Caki2 (cell line): ENCODE measurements around the gene IGF1. TPM values are rescaled to one million over a fixed set of nuclear protein-coding genes. Genes with fewer than 3 reads are reported as not detected.
A peak's percentile ranks its signal among the peaks of the same experiment; 100 is the strongest.

Source experiments
- DNase-seq: peaks from one replicate; pipeline ENCODE4 v3.0.0-alpha.2; 2015; ENCODE audit warnings: low read depth
- in situ Hi-C: cut with HindIII; loops from 2 replicates; pipeline ENCODE4 v1.10.0; 2016; ENCODE audit warnings: low sequenced_read_pairs, low pct_unique_long_range_greater_than_20kb, mixed read lengths
- total RNA-seq: library from RNA; depleted of rRNA; stranded (reverse); fragments of >200 nt; shearing (Covaris generic); gene quantifications from 2 replicates; pipeline ENCODE4 v1.2.3, GENCODE V29; 2014; ENCODE audit warnings: low replicate concordance

The IGF1 gene
- total RNA-seq, 1 experiment from 2014 or later = not detected

DNA sequence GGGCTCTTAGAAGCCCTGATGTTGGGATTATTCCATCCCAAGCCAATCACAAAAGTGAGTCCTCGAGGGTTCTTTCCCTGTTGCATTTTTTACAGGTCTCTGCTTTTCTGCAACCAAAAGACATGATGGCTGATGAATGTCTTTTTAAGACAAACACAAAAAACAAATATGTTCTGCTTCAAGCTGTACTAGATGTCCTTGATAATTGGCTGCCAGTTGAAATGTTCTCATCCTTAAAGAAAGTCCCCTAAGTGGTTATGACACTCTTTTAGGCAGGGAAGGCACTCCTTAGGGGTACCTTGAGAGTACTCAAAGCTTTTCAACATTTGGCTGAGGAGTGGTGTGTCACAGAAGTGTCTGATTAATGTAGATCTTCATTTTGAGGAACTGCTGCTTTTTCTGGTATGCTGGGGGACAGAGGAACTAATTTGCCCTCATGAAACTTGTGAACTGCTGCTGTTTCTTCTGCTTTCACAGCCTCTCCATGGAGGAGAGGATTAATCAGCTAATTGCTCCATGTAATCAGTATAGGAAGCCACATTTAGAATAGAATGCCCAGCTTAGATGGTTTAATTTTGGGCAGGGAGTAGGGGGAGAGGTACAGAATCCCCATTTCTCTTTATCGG lies 22.8 kb upstream of the IGF1 start:
- no peak for DNase-seq
- in situ Hi-C loops = no loop called here

DNA sequence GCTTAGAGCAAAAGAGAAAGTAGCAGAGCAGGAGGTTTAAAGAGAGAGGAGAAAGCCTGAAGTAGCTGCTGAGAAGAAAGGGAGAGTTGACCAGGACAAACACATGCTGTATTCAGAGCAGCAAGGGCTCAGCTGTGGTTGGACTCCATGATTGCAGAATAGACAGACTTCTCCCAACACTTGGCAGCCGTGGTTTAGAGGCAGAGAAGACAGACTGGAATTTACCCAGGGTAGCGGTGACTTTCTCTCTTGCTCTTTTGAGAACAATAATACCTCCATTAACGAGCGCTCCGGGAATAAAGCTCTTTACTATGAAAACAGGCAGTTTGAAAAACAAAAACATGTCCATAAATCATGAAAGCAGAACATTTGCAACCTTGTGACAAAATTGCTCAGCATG lies 21.4 kb upstream of the IGF1 start:
- in situ Hi-C loops = no loop called here
- no peak for DNase-seq

DNA sequence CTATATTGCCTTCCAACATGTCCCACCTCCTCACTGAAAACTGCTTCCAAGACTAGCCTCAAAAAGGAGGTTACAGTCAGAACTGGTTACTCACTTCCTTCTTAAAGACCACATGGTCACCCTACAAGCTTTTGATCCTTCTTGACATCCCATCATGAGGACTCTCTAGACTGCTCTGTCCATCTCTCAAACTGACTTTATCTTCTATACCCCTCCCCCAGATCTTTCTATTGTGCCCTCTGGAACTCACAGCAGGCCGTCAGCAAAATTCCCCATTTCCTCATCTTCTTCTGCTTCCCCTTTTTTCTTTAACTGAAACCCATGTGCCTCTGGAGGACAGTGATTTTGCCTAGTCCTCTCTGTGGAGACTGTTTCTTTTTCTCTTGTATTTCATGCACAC lies 18.1 kb upstream of the IGF1 start:
- in situ Hi-C loops = no loop called here
- no peak for DNase-seq

DNA sequence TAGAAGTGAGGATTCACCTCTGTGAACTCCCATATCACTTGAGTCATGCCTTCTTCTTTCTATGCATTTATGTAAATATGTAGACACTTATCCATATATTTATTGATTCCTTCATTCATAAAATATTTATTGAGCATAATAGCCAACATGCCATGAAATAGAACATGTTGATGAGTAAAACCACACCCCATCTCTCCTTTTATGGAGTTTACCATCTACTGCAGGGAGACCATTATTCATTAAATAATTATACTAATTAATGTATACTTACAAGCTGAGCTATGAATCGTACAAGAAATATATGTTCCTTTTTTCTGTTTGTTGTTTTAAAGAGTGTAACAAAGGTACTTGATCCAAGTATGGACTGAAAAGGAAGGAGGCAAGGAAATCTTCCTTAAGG lies 17.4 kb upstream of the IGF1 start:
- in situ Hi-C loops = no loop called here
- DNase-seq = no peak

DNA sequence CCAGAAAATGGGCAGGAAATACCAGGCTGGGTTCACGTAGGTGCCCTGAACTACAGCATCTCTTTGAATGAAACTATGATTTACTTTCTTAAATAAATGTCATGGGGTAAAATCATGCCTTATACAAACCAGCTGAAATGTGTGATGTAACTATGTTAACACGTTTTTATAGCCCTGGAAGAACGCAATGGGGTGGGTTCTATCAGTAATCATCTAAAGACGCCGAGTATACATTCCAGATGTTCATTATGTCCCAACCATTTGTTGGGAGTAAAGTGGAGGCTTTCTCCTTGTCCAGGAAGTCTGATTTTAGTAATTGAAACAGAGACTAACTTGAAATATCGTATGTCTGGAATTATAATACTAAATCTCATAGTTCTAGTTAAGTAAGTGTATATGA lies 16.2 kb upstream of the IGF1 start:
- no peak for DNase-seq
- in situ Hi-C loops = no loop called here

DNA sequence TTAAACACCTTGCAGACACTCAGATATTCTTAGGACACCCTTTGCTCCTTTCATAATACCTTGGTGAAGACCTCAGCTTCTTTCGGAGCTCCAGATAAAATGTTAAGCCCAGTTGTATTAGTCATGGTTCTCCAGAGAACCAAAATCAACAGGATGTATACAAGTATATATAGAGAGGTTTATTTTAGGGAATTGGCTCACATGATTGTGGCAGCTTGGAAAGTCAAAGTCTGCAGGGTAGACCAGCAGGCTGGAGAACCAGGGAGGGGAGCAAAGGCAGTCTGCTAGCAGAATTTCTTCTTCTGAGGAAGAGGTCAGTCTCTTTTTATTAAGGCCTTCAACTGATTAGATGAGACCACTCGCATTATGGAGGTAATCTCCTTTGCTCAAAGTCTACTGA lies 6.9 kb upstream of the IGF1 start:
- DNase-seq = no peak
- in situ Hi-C loops = no loop called here

DNA sequence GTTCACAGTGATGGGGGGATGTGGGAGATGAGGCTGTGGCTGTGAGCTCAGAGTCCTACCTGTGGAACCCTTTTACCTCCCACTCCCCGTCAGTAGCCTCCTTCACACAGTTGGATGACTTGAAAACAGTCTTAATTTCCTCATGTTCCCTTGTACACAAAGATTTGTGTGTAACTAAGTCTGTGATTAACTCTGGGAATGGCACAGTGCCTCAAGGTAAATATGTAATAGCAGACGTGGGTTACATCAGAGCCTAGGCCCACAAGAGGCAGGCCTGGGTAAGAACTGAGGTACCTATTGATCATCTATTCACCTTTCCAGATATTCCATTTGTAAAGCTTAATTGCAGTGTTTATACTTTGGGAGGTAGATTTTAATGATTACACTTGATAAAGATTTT lies 5.8 kb upstream of the IGF1 start:
- DNase-seq = no peak
- in situ Hi-C loops = no loop called here

DNA sequence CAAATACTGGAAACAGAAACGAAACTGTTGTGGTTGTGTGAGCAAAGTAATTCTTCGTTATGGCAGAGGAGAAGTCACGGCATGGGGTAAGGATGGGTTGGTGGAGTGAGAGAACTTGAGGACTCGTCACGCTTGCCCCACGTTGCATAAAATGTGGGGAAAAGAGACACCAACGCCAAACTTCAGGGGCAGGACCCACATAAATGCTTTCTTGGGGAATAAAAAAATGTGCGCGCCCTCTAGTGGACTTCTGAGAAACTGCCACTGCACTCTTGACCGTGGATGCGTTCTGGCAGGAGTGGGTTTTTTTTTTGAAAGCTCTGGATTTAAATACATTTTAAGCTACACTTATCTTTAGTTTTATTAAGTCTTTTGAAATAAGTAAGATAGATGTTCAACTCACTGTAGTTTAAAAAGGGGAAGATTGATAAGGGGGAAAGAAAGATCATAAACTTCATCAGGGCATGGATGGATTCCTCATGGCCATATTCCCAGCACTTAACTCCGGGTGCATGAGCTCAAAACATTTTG lies 4.1 kb upstream of the IGF1 start:
- in situ Hi-C loops = no loop called here
- DNase-seq = peak; percentile 23

DNA sequence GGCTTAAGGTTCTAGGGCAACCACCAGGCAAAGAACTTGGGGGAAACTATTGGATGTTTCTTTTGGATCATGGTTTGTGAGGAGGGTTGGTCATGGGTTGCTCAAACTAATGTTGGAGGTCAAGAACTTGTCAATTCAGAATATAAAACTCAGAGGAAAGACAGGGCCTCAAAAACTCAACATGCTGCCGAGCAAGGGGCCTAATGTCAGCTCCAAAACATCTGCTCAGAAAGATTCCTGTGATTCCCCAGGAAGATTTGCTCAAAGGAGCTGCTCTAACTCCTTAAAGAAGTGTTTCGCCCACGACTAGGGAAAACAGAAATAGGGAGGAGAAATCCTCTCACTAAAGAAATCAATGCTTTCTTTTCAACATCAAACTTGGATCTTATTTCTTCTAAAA lies 3.7 kb upstream of the IGF1 start:
- no peak for DNase-seq

DNA sequence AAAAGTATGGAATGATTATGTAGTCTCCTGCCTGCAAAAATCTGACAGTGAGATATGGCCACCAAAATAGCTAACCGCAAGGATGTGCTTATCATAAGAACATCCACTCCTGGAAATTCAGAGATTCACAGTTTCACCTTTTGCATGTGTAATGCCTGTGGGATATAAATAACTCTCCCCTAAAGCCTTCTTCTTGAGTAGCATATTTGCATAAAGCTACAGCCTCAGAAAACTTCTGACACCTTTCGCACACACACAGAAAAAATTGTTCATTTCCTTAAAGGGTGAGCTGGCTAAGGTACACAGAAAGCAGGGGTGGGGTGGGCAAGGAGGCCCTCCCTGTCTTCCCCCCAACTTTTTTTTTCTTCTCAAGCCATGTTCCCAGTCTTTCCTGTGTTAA lies 3.1 kb upstream of the IGF1 start:
- DNase-seq = no peak
- in situ Hi-C loops = no loop called here

More for the DNA sequence above, 3.7 kb upstream of the IGF1 start:
- in situ Hi-C loops = no loop called here

DNA sequence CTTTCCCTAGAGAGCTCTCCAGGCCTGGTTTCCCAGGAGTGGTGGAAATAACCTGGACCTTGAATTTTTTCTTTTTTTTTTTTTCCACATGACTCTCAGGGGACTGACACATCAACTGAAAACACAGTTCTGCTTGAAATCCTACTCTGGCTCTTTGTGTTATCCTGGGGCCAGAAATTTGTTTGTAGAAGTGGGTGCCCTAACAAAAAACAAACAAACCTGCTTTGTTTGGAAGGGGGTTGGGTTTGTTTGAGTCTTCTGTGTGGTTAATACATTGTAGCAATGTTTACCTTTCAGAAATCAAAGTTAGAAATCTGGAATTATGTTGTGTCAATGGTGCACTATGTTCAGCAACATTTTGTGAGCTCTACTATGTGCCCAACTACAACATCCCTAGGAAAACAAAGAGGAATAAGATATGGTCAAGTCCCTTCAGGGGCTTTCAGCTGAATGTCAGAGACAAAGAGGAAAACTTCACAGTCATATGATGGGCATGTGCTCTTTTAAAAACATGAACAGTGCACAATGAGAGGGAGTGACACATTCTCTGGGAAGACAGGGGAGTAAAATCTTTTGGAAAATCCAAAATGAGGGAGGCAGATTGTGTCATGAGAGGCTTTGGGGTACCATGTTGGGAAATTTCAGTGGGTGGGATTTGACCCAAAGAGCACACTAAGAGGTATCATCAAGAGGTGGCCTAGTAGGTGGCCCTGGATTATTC lies 1.5 kb upstream of the IGF1 start:
- DNase-seq = no peak
- in situ Hi-C loops = no loop called here

DNA sequence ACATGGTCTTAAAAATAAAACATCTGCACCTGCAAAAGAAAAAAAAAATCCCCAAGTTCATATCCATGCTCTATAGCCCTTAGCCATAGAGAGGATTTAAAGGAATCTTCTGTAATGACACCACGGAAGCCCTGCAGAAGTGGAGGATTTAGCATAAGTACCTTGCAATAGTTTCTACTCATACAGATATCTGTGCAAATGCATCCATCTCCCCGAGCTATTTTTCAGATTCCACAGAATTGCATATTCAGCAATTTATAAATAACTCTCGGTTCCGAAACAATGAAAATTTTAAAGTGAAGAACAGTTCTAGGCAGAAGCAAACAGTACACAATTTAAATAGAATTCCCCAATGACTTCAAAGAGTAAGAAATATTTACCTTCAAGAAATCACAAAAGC lies 424 bp downstream of the IGF1 start:
- in situ Hi-C loops = no loop called here
- DNase-seq = no peak

DNA sequence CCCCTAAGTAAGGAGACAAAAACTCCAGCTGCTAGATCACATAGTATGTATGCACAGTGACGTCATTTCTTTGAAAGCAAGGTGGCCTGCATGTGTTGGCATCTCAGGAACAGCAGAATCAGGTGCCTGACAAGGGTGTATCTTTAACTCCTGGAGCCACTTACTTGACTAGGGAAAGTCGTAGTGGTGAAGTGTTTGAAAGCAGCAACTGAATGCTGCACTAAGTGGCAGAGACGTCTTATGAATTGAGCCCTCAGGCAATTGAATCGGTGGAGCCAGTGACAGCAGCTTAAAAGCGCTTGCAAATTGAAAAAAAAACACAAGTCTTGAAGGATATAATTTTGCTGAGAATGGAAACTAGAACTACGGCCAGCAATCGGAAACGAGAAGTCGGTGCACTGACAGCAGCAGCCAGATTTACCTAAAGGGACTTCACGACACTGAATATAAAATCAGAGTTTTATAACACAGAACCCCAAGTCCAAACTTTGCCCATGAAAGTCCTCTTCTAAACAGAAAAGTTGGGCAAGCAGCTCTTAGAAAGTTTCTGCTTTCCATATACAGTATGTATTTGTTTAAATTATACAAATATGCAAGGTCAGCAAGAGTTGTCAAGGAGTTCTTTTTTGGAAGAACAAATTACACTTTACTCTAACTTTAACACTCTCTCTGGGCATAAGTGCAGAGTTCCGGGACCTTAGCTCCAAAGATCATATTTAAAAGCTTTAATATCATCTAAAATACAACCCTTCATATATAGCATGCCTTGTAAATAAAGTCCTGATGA lies 1.1 kb downstream of the IGF1 start:
- no peak for DNase-seq
- in situ Hi-C loops = no loop called here

DNA sequence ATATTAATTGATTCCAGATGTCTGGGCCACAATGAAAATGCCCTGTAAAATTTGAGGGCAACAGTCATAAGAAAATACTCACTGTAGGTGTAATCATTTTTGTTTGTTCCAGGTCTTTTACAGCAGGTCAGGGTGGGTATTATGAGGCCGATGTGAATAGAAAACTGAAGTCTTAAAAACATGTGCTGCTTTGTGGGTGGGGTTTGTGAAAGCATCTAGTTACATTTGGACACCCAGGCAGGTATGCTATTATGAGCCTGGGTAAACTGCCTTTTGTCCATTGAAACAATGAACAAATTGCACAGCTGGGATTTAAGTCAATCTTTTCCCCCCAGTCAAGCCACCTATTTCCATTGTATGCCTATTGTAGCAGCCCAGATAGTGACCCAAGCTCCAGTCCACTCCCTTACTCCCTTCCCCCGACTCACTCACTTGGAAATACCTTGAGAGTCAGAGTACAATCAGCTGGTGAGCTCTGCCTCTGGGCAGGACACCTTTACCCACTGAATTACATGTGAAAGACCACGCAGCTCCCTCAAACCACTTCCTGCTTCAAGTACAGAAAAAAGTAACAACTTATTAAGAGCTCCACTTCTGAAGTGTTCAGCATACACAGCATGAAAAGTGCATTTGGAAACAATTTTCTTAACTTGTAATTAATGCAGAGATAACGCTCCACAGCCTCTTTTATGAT lies 1.8 kb downstream of the IGF1 start:
- no peak for DNase-seq
- in situ Hi-C loops = no loop called here

DNA sequence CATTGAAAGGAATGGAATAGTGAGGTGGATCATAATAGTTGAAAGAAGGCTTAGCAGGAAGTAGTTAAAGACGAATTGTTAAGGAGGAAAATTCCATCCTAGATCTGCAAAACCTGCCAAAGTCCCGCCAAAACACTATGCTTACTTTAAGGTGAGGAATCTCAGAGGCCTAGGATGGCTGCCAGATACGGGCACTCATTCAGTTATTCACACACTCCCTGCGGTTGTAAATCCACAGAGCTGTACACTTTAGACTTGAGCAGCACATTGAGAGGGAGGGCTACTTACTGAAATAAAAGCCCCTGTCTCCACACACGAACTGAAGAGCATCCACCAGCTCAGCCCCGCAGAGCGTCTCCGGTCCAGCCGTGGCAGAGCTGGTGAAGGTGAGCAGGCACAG lies 5.0 kb downstream of the IGF1 start:
- in situ Hi-C loops = no loop called here

DNA sequence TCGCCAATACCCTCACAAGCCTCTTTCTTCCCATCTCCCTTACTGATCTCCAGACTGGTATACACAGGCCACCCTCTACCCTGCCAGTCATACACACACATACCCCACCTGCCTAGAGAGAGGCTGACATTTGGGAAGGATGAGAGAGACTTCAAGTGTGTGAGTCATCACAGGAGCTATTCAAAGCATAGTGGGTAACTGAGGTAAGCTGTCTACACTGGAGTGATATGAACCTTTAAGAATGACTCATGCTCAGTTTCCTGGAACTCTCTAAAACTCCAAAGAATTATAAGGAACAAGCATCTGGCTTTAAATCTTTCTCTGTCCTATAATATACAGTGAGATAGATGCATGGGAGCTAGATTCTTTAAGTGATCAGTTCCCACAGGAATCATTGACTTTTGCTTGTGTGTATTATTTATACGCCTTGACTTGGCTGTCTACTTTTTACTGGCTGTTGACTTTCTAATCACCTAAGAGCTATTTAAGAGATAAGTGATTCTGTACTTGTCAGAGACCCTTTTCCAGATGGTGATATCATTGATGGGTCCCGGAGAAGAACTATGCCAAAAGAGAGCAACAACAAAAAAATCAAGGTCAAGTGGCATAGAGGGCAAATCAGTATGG lies 5.8 kb downstream of the IGF1 start:
- no peak for DNase-seq
- in situ Hi-C loops = no loop called here

More for the DNA sequence above, 5.0 kb downstream of the IGF1 start:
- DNase-seq = no peak

DNA sequence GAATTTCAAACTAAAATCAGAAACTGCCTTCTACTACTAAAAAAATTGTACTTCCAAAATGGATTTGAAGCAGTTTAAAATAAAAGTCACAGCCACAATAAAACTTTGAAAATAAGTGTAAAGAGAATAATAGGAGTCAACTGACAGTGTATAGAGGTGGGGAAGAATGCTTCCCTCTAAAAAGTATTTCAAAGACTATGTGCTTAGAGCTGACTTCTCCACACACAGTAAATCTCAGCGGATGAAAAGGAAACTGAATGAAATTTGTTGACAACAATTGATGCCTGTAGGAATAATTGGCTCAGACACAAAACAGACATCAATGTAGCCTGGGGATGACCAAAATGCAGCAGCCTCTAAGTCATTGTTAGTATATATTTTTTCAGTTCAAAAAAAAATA lies 7.9 kb downstream of the IGF1 start:
- DNase-seq = no peak
- in situ Hi-C loops = no loop called here

DNA sequence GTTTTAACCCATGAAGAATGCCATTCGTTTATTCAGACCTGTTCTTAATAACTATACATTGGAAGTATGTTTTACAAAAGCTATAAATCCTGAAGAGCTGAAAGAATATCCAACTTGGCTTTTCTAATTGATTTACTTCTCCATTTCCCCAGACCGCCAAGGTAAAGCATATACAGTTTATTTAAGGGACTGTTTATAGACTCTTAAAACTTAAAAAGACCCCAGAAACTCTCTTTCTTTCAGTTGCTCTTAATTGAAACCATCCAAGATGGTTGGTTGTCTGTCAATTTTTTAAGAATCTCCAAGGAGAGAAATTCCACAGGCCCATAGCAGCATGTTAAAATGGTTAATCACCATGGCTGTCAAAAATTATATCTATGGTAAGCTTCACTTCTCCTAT lies 8.8 kb downstream of the IGF1 start:
- in situ Hi-C loops = no loop called here
- DNase-seq = no peak
